Measurements from ENCODE around the gene BMPER. TPM values are rescaled to one million over a fixed set of nuclear protein-coding genes. Genes with fewer than 3 reads are reported as not detected.

BMPER gene
- total RNA-seq, 3 donors from 2014 or later (not counting 1 experiment from before 2014, with no cell fraction given): 0.32 to 0.64 (median 0.50) TPM

DNA sequence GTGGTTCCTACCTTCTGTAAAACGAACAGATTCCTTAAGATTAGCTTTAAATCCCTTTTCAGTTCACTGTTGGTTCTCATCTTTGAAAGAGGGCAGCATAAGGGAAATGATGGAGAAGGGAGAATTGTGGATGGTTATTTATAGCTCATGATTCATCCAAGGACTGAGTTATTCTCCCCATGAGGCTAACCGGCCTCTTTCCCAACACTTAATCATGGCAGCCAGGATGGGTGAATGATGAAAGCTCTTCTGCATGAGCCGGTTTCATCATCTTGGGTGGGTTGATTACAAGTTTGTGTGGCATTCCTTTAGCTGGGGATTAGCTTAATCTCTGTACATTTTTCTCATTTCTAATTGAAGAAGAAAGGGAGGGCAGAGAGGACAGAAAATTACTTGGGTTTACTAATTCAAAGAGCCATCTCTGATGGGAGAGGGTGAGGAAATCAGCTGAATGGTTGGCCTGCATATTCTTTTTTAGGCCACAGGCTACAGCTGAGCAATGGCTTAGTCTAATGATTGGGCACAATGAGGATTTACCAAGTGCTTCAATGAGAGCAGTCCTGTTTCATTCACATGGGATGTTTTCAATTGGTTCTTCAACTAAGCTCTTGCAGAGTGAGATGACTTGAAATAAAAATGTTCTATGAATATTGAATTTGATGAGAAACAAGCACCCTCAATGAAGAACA is 250.0 kb downstream of the BMPER start:
- no peaks in the 10 kb centered on the region for H3K4me1 Mint-ChIP-seq
- H3K36me3 ChIP-seq (ENCODE audit: control insufficient read depth, insufficient read depth, low read length): no peaks in the 10 kb centered on the region
- 90% methylated on average over 3 of the region's 3 CpGs for WGBS (ENCODE audit: insufficient coverage)
- intact Hi-C loops (cut with micrococcal nuclease): no loop called here
- H3K4me1 ChIP-seq (ENCODE audit: control insufficient read depth, insufficient read depth, low read length): no peaks in the 10 kb centered on the region
- H3K9me3 Mint-ChIP-seq: peaks cover 0 to 2% of the 10 kb centered on the region in 2 donors
- no peak for DNase-seq
- no peak overlapping the region for H3K4me3 ChIP-seq (ENCODE audit: low read length)
- H3K27me3 Mint-ChIP-seq (ENCODE audit: low read depth in 2 of 2): no peaks in the 10 kb centered on the region
- no peak overlapping the region for H3K27ac ChIP-seq (ENCODE audit: low read length)
- no peaks in the 10 kb centered on the region for H3K36me3 Mint-ChIP-seq
- TF ChIP-seq, protein P1, sequence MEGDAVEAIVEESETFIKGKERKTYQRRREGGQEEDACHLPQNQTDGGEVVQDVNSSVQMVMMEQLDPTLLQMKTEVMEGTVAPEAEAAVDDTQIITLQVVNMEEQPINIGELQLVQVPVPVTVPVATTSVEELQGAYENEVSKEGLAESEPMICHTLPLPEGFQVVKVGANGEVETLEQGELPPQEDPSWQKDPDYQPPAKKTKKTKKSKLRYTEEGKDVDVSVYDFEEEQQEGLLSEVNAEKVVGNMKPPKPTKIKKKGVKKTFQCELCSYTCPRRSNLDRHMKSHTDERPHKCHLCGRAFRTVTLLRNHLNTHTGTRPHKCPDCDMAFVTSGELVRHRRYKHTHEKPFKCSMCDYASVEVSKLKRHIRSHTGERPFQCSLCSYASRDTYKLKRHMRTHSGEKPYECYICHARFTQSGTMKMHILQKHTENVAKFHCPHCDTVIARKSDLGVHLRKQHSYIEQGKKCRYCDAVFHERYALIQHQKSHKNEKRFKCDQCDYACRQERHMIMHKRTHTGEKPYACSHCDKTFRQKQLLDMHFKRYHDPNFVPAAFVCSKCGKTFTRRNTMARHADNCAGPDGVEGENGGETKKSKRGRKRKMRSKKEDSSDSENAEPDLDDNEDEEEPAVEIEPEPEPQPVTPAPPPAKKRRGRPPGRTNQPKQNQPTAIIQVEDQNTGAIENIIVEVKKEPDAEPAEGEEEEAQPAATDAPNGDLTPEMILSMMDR (IDR thresholded peaks at IDR 0.05): no peak
- H3K27ac Mint-ChIP-seq: no peak overlapping the region
- no peak overlapping the region for H3K4me3 Mint-ChIP-seq
- no peaks in the 10 kb centered on the region for H3K9me3 ChIP-seq (ENCODE audit: control insufficient read depth, insufficient read depth, low read length)
- no peak for ATAC-seq
- no peaks in the 10 kb centered on the region for H3K27me3 ChIP-seq (ENCODE audit: control insufficient read depth, insufficient read depth, low read length)

DNA sequence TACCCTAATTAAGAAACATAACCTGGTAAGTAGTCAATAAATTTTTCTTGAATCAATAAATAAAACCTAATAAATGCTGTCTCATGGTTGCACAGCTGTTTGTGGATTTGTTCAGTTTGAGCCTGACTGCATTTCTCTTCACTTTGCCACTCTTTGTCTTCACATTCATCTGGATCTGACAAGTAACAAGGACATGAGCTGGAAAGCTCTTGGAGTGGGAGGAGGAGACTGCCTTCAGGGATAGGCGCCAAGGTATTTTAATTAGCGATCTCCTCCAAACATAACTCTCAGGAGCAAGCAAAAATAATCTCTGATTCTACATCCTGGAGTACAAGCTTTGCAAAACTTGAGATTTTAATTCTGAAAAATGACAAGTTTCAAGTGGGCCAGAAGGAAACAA is 251.0 kb downstream of the BMPER start:
- Histone ChIP-seq H3K9me3 (ENCODE audit: control insufficient read depth, insufficient read depth, low read length) (no peaks in the 10 kb centered on the region), H3K4me3 (ENCODE audit: low read length) (no peak overlapping the region), H3K4me1 (ENCODE audit: control insufficient read depth, insufficient read depth, low read length) (no peaks in the 10 kb centered on the region), H3K27ac (ENCODE audit: low read length) (no peak overlapping the region), H3K36me3 (ENCODE audit: control insufficient read depth, insufficient read depth, low read length) (no peaks in the 10 kb centered on the region), H3K27me3 (ENCODE audit: control insufficient read depth, insufficient read depth, low read length) (no peaks in the 10 kb centered on the region)
- intact Hi-C loops (cut with micrococcal nuclease): no loop called here
- ATAC-seq (no peak), DNase-seq (no peak)
- TF ChIP-seq, protein P1 (IDR thresholded peaks at IDR 0.05): no peak
- H3K36me3 Mint-ChIP-seq: no peaks in the 10 kb centered on the region
- H3K9me3 Mint-ChIP-seq: peaks cover 0 to 2% of the 10 kb centered on the region in 2 donors
- WGBS (ENCODE audit: insufficient coverage): no CpG with 5 or more reads among the region's 2 CpGs
- H3K27ac Mint-ChIP-seq: no peak overlapping the region
- no peaks in the 10 kb centered on the region for H3K4me1 Mint-ChIP-seq
- no peak overlapping the region for H3K4me3 Mint-ChIP-seq
- H3K27me3 Mint-ChIP-seq (ENCODE audit: low read depth in 2 of 2): no peaks in the 10 kb centered on the region

DNA sequence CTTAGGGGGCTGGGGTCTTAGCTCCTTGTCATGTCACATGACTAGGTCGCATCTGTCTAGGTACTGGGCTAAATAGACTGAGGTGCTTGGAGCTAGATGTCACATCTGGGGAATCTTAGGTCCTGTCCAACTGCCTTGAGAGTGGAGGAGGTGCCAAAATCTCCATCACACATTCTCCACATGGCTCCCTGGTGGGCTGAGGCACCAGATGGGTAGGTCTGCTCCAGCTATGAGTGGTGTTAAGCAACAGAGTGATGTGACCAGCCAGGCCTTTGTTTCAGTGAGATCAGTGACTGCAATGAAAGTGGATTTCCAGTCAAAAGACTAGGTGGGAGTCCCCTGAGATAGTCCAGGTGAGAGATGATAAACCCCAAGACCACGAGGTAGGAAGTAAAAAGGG is 251.8 kb downstream of the BMPER start:
- TF ChIP-seq, protein P1 (IDR thresholded peaks at IDR 0.05): no peak
- DNase-seq: no peak
- Histone ChIP-seq H3K4me3 (ENCODE audit: low read length) (no peak overlapping the region), H3K27me3 (ENCODE audit: control insufficient read depth, insufficient read depth, low read length) (no peaks in the 10 kb centered on the region), H3K36me3 (ENCODE audit: control insufficient read depth, insufficient read depth, low read length) (no peaks in the 10 kb centered on the region), H3K27ac (ENCODE audit: low read length) (no peak overlapping the region), H3K4me1 (ENCODE audit: control insufficient read depth, insufficient read depth, low read length) (no peaks in the 10 kb centered on the region), H3K9me3 (ENCODE audit: control insufficient read depth, insufficient read depth, low read length) (no peaks in the 10 kb centered on the region)
- H3K4me3 Mint-ChIP-seq: no peak overlapping the region
- no peaks in the 10 kb centered on the region for H3K27me3 Mint-ChIP-seq (ENCODE audit: low read depth in 2 of 2)
- WGBS (ENCODE audit: insufficient coverage): 58% methylated on average over 2 of the region's 2 CpGs
- H3K9me3 Mint-ChIP-seq: peaks cover 0 to 2% of the 10 kb centered on the region in 2 donors
- no peaks in the 10 kb centered on the region for H3K36me3 Mint-ChIP-seq
- ATAC-seq: no peak
- no peaks in the 10 kb centered on the region for H3K4me1 Mint-ChIP-seq
- no peak overlapping the region for H3K27ac Mint-ChIP-seq
- intact Hi-C loops (cut with micrococcal nuclease): no loop called here
